NCI-H345 (cell line): ENCODE measurements around the gene ADAMTS2.

Experiments used
- DNase-seq: peaks from one replicate; lab custom pipeline; 2025; lab: John Stamatoyannopoulos, UW

The ADAMTS2 gene

GRCh38 chr5:179266291-179267070 is 78.8 kb downstream of the ADAMTS2 start:
- DNase-seq: no peak

- DNase-seq: no peak
These were observed 79.6 kb downstream of the ADAMTS2 start for GRCh38 chr5:179265514-179266290.

GRCh38 chr5:179264783-179265513 is 80.3 kb downstream of the ADAMTS2 start:
- no peak for DNase-seq

- no peak for DNase-seq
These were observed 81.0 kb downstream of the ADAMTS2 start for GRCh38 chr5:179264053-179264782.

- DNase-seq: no peak
These were observed 81.7 kb downstream of the ADAMTS2 start for GRCh38 chr5:179263391-179264052.

GRCh38 chr5:179262126-179262920 is 82.9 kb downstream of the ADAMTS2 start:
- DNase-seq: no peak

GRCh38 chr5:179261301-179262125 is 83.7 kb downstream of the ADAMTS2 start:
- no peak for DNase-seq

GRCh38 chr5:179260324-179261070 is 84.8 kb downstream of the ADAMTS2 start:
- no peak for DNase-seq

- no peak for DNase-seq
These were observed 85.4 kb downstream of the ADAMTS2 start for GRCh38 chr5:179259731-179260323.

- DNase-seq: no peak
These were observed 86.1 kb downstream of the ADAMTS2 start for GRCh38 chr5:179258922-179259730.

GRCh38 chr5:179258001-179258921 is 87.0 kb downstream of the ADAMTS2 start:
- no peak for DNase-seq

- no peak for DNase-seq
These were observed 88.0 kb downstream of the ADAMTS2 start for GRCh38 chr5:179257176-179257682.

- no peak for DNase-seq
These were observed 88.7 kb downstream of the ADAMTS2 start for GRCh38 chr5:179256328-179257175.

- DNase-seq: no peak
These were observed 89.5 kb downstream of the ADAMTS2 start for GRCh38 chr5:179255527-179256327.
